GM10266 (cell line): Measurements from ENCODE around the gene MEI1.

ENCODE experiments used
- DNase-seq: peaks from one replicate; pipeline ENCODE4 v3.0.0; 2012; ENCODE audit errors: extremely low spot score
- CTCF ChIP-seq: IDR thresholded peaks from 2 replicates; pipeline ENCODE4 v1.5.1; 2012; ENCODE audit warnings: mild to moderate bottlenecking, low read depth; ENCODE audit not compliant: control insufficient read depth, insufficient read depth; ENCODE audit errors: missing control alignments

Gene MEI1

GRCh38 chr22:41787331-41787730, 88.0 kb downstream of the MEI1 start:
- DNase-seq = no peak
- no peak for TF ChIP-seq CTCF

GRCh38 chr22:41793871-41794270, 94.6 kb downstream of the MEI1 start:
- no peak for TF ChIP-seq CTCF
- DNase-seq = no peak

- no peak for TF ChIP-seq CTCF
- no peak for DNase-seq
Measured at GRCh38 chr22:41798736-41799135, 99.4 kb downstream of the MEI1 start.

- peak; percentile 53 for DNase-seq
- no peak for TF ChIP-seq CTCF
Measured at GRCh38 chr22:41799486-41800347, 100.4 kb downstream of the MEI1 start.

- DNase-seq = peak; percentile 92
- TF ChIP-seq CTCF = no peak
Measured at GRCh38 chr22:41800348-41801146, 101.2 kb downstream of the MEI1 start, which contains the start of gene CCDC134. CCDC134 (plus strand) TSS chr22:41800679; CDS start chr22:41808891, 8,212 bp downstream.

GRCh38 chr22:41801147-41801819, 102.0 kb downstream of the MEI1 start:
- TF ChIP-seq CTCF = no peak
- peak; percentile 36 for DNase-seq
